ENCODE data around the gene SLC25A19. TPM values are rescaled to one million over a fixed set of nuclear protein-coding genes. Genes with fewer than 3 reads are reported as not detected.
A peak's percentile ranks its signal among the peaks of the same experiment; 100 is the strongest.

SLC25A19 gene
- total and polyA plus RNA-seq, 2 donors (not counting 1 experiment from before 2014, with no cell fraction given) = 36.8 to 46.4 TPM

- Histone ChIP-seq H3K4me1 (ENCODE audit: control insufficient read depth in 2 of 2, insufficient read depth in 2 of 2, low read length in 2 of 2) (peaks cover 18 to 38% of the 10 kb centered on the region in 2 donors), H4K20me1 (ENCODE audit: control insufficient read depth, insufficient read depth, low read length, poor library complexity, severe bottlenecking) (no peaks in the 10 kb centered on the region), H3K27me3 (replicated peaks in 1 of 4; ENCODE audit: control extremely low read depth in 1 of 4, control insufficient read depth in 3 of 4, insufficient read depth in 4 of 4, low read length in 3 of 4) (no peaks in the 10 kb centered on the region), H3K79me2 (ENCODE audit: control insufficient read depth, insufficient read depth, low read length) (peaks cover 38% of the 10 kb centered on the region), H3K9ac (ENCODE audit: low read length) (peak overlapping the region; percentile 93), H3K4me2 (replicated peaks; ENCODE audit: low read depth, low read length, poor library complexity, severe bottlenecking) (peak overlapping the region; percentile 100), H3K36me3 (replicated peaks in 1 of 2; ENCODE audit: control extremely low read depth in 1 of 2, control insufficient read depth in 1 of 2, extremely low read depth in 1 of 2, insufficient read depth in 2 of 2, low read length in 1 of 2) (peaks cover 1 to 23% of the 10 kb centered on the region in 2 experiments), H3K9me3 (ENCODE audit: control extremely low read depth in 1 of 3, control insufficient read depth in 2 of 3, insufficient read depth in 1 of 3, low read length in 2 of 3) (no peaks in the 10 kb centered on the region), H2AFZ (ENCODE audit: insufficient read depth, low read depth, low read length, poor library complexity, severe bottlenecking) (peak overlapping the region; percentile 95), H3K27ac (ENCODE audit: low read length in 2 of 2) (peak overlapping the region; percentile 90 to 98), H3K4me3 (ENCODE audit: control extremely low read depth in 1 of 5, extremely low read depth in 1 of 5, insufficient read depth in 1 of 5, low read depth in 2 of 5, low read length in 4 of 5) (peak overlapping the region in 4 of 5 experiments; percentile 77 to 88 (median 85))
- Mint-ChIP-seq H3K9me3 (ENCODE audit: insufficient read depth) (no peaks in the 10 kb centered on the region), H3K27ac (peak overlapping the region; percentile 100), H3K27me3 (no peaks in the 10 kb centered on the region), H3K4me3 (peak overlapping the region; percentile 98), H3K4me1 (peaks cover 35% of the 10 kb centered on the region)
- ChIA-PET POLR2A (interaction anchor here (0.6 to 2.8 kb wide), 15 partner anchors 9 to 465 kb away, joined by 3 to 25 read pairs (median 8); partner anchors contain the start of genes GGA3, GRB2, MIF4GD and MRPS7), CTCF (interaction anchor here (0.7 to 5.2 kb wide), 18 partner anchors 10 to 300 kb away, joined by 4 to 79 read pairs (median 8); partner anchors contain the start of genes GGA3, GRB2, MIF4GD and MRPS7)
- no CpG with 5 or more reads among the region's 2 CpGs for WGBS (ENCODE audit: insufficient coverage)
- intact Hi-C loops (cut with micrococcal nuclease) = loop anchor here (2.0 kb wide), 1 partner anchor 300 kb away; no protein-coding TSS in a partner anchor
- TF ChIP-seq CTCF (IDR thresholded peaks at IDR 0.05) = no peak
- TF ChIP-seq EZH2 (IDR thresholded peaks at IDR 0.05; ENCODE audit: borderline replicate concordance, insufficient read depth, low read depth, low read length, poor library complexity, severe bottlenecking) = no peak
- no peak for ATAC-seq (ENCODE audit: low read depth)
- DNase-seq = no peak
Measured at GRCh38 chr17:75288359-75288758, 874 bp downstream of the SLC25A19 start.

GRCh38 chr17:75287221-75287620 is 2.0 kb downstream of the SLC25A19 start:
- Histone ChIP-seq H3K4me2 (replicated peaks; ENCODE audit: low read depth, low read length, poor library complexity, severe bottlenecking) (no peak overlapping the region), H3K4me1 (ENCODE audit: control insufficient read depth in 2 of 2, insufficient read depth in 2 of 2, low read length in 2 of 2) (peaks cover 18 to 38% of the 10 kb centered on the region in 2 donors), H4K20me1 (ENCODE audit: control insufficient read depth, insufficient read depth, low read length, poor library complexity, severe bottlenecking) (no peaks in the 10 kb centered on the region), H3K27me3 (replicated peaks in 1 of 4; ENCODE audit: control extremely low read depth in 1 of 4, control insufficient read depth in 3 of 4, insufficient read depth in 4 of 4, low read length in 3 of 4) (no peaks in the 10 kb centered on the region), H3K27ac (ENCODE audit: low read length in 2 of 2) (no peak overlapping the region), H3K4me3 (ENCODE audit: control extremely low read depth in 1 of 5, extremely low read depth in 1 of 5, insufficient read depth in 1 of 5, low read depth in 2 of 5, low read length in 4 of 5) (no peak overlapping the region), H3K9ac (ENCODE audit: low read length) (no peak overlapping the region), H3K9me3 (ENCODE audit: control extremely low read depth in 1 of 3, control insufficient read depth in 2 of 3, insufficient read depth in 1 of 3, low read length in 2 of 3) (no peaks in the 10 kb centered on the region), H3K36me3 (replicated peaks in 1 of 2; ENCODE audit: control extremely low read depth in 1 of 2, control insufficient read depth in 1 of 2, extremely low read depth in 1 of 2, insufficient read depth in 2 of 2, low read length in 1 of 2) (peaks cover 1 to 27% of the 10 kb centered on the region in 2 experiments), H2AFZ (ENCODE audit: insufficient read depth, low read depth, low read length, poor library complexity, severe bottlenecking) (no peak overlapping the region), H3K79me2 (ENCODE audit: control insufficient read depth, insufficient read depth, low read length) (peaks cover 41% of the 10 kb centered on the region)
- ChIA-PET POLR2A (no interaction called here), CTCF (interaction anchor here (0.8 to 1.5 kb wide), 2 partner anchors 16 to 118 kb away, joined by 3 to 4 read pairs; partner anchors contain the start of genes GRB2 and MIF4GD)
- 92% methylated on average over 8 of the region's 9 CpGs for WGBS (ENCODE audit: insufficient coverage)
- H3K27me3 Mint-ChIP-seq = no peaks in the 10 kb centered on the region
- DNase-seq = no peak
- no peak for ATAC-seq (ENCODE audit: low read depth)
- intact Hi-C loops (cut with micrococcal nuclease) = no loop called here
- H3K27ac Mint-ChIP-seq = peak overlapping the region; percentile 53
- H3K4me3 Mint-ChIP-seq = peak overlapping the region; percentile 63
- no peaks in the 10 kb centered on the region for H3K9me3 Mint-ChIP-seq (ENCODE audit: insufficient read depth)
- H3K4me1 Mint-ChIP-seq = peaks cover 31% of the 10 kb centered on the region
- no peak for TF ChIP-seq EZH2 (IDR thresholded peaks at IDR 0.05; ENCODE audit: borderline replicate concordance, insufficient read depth, low read depth, low read length, poor library complexity, severe bottlenecking)
- TF ChIP-seq CTCF (IDR thresholded peaks at IDR 0.05) = no peak

Measured in B cell (primary cell).